Measurements from ENCODE around the gene ZNHIT3.
"Not testable (repeated sequence)": the region's sequence is repeated elsewhere in the genome, so short reads cannot be mapped to it uniquely, and the experiment has no call there.

The ZNHIT3 gene

GRCh38 chr17:36498560-36499300, 12.2 kb downstream of the ZNHIT3 start:
- Mint-ChIP-seq H3K27ac (peak overlapping the region; percentile 74), H3K36me3 (ENCODE audit: low read depth) (peaks cover 93% of the 10 kb centered on the region), H3K9me3 (no peaks in the 10 kb centered on the region), H3K4me3 (no peak overlapping the region), H3K27me3 (no peaks in the 10 kb centered on the region), H3K4me1 (ENCODE audit: low read depth) (peaks cover 9% of the 10 kb centered on the region)
- DNase-seq: no peak

- peaks cover 8% of the 10 kb centered on the region for H3K4me1 Mint-ChIP-seq (ENCODE audit: low read depth)
- H3K4me3 Mint-ChIP-seq: no peak overlapping the region
- DNase-seq: no peak
- no peaks in the 10 kb centered on the region for H3K27me3 Mint-ChIP-seq
- H3K36me3 Mint-ChIP-seq (ENCODE audit: low read depth): peaks cover 95% of the 10 kb centered on the region
- no peaks in the 10 kb centered on the region for H3K9me3 Mint-ChIP-seq
- H3K27ac Mint-ChIP-seq: no peak overlapping the region
Measured at GRCh38 chr17:36500745-36501225, 14.3 kb downstream of the ZNHIT3 start.

GRCh38 chr17:36501351-36501750, 14.9 kb downstream of the ZNHIT3 start:
- Mint-ChIP-seq H3K27me3 (no peaks in the 10 kb centered on the region), H3K4me3 (no peak overlapping the region), H3K36me3 (ENCODE audit: low read depth) (peaks cover 95% of the 10 kb centered on the region), H3K4me1 (ENCODE audit: low read depth) (peaks cover 8% of the 10 kb centered on the region), H3K9me3 (no peaks in the 10 kb centered on the region), H3K27ac (no peak overlapping the region)
- DNase-seq: no peak

GRCh38 chr17:36501963-36502362, 15.5 kb downstream of the ZNHIT3 start:
- Mint-ChIP-seq H3K4me1 (ENCODE audit: low read depth) (peaks cover 8% of the 10 kb centered on the region), H3K4me3 (no peak overlapping the region), H3K9me3 (no peaks in the 10 kb centered on the region), H3K27me3 (no peaks in the 10 kb centered on the region), H3K36me3 (ENCODE audit: low read depth) (peaks cover 95% of the 10 kb centered on the region), H3K27ac (peak overlapping the region; percentile 42)
- DNase-seq: no peak

GRCh38 chr17:36503456-36504155, 17.1 kb downstream of the ZNHIT3 start:
- Mint-ChIP-seq H3K27ac (peak overlapping the region; percentile 50), H3K4me3 (no peak overlapping the region), H3K9me3 (no peaks in the 10 kb centered on the region), H3K36me3 (ENCODE audit: low read depth) (peaks cover 96% of the 10 kb centered on the region), H3K4me1 (ENCODE audit: low read depth) (peaks cover 8% of the 10 kb centered on the region), H3K27me3 (no peaks in the 10 kb centered on the region)
- no peak for DNase-seq

GRCh38 chr17:36504156-36504545, 17.7 kb downstream of the ZNHIT3 start:
- Mint-ChIP-seq H3K36me3 (ENCODE audit: low read depth) (peaks cover 96% of the 10 kb centered on the region), H3K27me3 (no peaks in the 10 kb centered on the region), H3K9me3 (no peaks in the 10 kb centered on the region), H3K27ac (no peak overlapping the region), H3K4me1 (ENCODE audit: low read depth) (peaks cover 8% of the 10 kb centered on the region), H3K4me3 (no peak overlapping the region)
- no peak for DNase-seq

GRCh38 chr17:36505171-36505570, 18.7 kb downstream of the ZNHIT3 start:
- no peak overlapping the region for H3K4me3 Mint-ChIP-seq
- peaks cover 8% of the 10 kb centered on the region for H3K4me1 Mint-ChIP-seq (ENCODE audit: low read depth)
- peaks cover 97% of the 10 kb centered on the region for H3K36me3 Mint-ChIP-seq (ENCODE audit: low read depth)

GRCh38 chr17:36506249-36506826, 19.9 kb downstream of the ZNHIT3 start:
- no peak overlapping the region for H3K4me3 Mint-ChIP-seq
- H3K27ac Mint-ChIP-seq: no peak overlapping the region
- H3K36me3 Mint-ChIP-seq (ENCODE audit: low read depth): peaks cover 98% of the 10 kb centered on the region
- no peaks in the 10 kb centered on the region for H3K27me3 Mint-ChIP-seq
- peaks cover 8% of the 10 kb centered on the region for H3K4me1 Mint-ChIP-seq (ENCODE audit: low read depth)
- peak; percentile 25 for DNase-seq
- H3K9me3 Mint-ChIP-seq: no peaks in the 10 kb centered on the region

More at GRCh38 chr17:36505171-36505570, 18.7 kb downstream of the ZNHIT3 start:
- Mint-ChIP-seq H3K9me3 (no peaks in the 10 kb centered on the region), H3K27me3 (no peaks in the 10 kb centered on the region), H3K27ac (no peak overlapping the region)
- DNase-seq: peak; percentile 16

GRCh38 chr17:36506831-36507230, 20.4 kb downstream of the ZNHIT3 start:
- Mint-ChIP-seq H3K4me3 (no peak overlapping the region), H3K27me3 (no peaks in the 10 kb centered on the region), H3K9me3 (no peaks in the 10 kb centered on the region), H3K4me1 (ENCODE audit: low read depth) (peaks cover 8% of the 10 kb centered on the region), H3K27ac (no peak overlapping the region), H3K36me3 (ENCODE audit: low read depth) (peaks cover 99% of the 10 kb centered on the region)
- peak; percentile 14 for DNase-seq

GRCh38 chr17:36507266-36507665, 20.8 kb downstream of the ZNHIT3 start:
- Mint-ChIP-seq H3K4me1 (ENCODE audit: low read depth) (peaks cover 8% of the 10 kb centered on the region), H3K27me3 (no peaks in the 10 kb centered on the region), H3K9me3 (no peaks in the 10 kb centered on the region), H3K27ac (no peak overlapping the region), H3K36me3 (ENCODE audit: low read depth) (peaks cover 100% of the 10 kb centered on the region), H3K4me3 (no peak overlapping the region)
- peak; percentile 11 for DNase-seq

- not testable (repeated sequence) for H3K4me3 Mint-ChIP-seq; DNase-seq; H3K9me3 Mint-ChIP-seq; H3K27ac Mint-ChIP-seq; H3K27me3 Mint-ChIP-seq; H3K4me1 Mint-ChIP-seq (ENCODE audit: low read depth)
- H3K36me3 Mint-ChIP-seq (ENCODE audit: low read depth): peaks cover 100% of the 10 kb centered on the region
Measured at GRCh38 chr17:36508439-36508838, 22.0 kb downstream of the ZNHIT3 start.

GRCh38 chr17:36509272-36509985, 22.9 kb downstream of the ZNHIT3 start:
- Mint-ChIP-seq H3K4me3 (no peak overlapping the region), H3K36me3 (ENCODE audit: low read depth) (peaks cover 100% of the 10 kb centered on the region), H3K4me1 (ENCODE audit: low read depth) (no peaks in the 10 kb centered on the region), H3K9me3 (no peaks in the 10 kb centered on the region), H3K27me3 (no peaks in the 10 kb centered on the region), H3K27ac (no peak overlapping the region)
- peak; percentile 25 for DNase-seq

- H3K4me3 Mint-ChIP-seq: no peak overlapping the region
- H3K27ac Mint-ChIP-seq: peak overlapping the region; percentile 33
- peaks cover 100% of the 10 kb centered on the region for H3K36me3 Mint-ChIP-seq (ENCODE audit: low read depth)
- no peaks in the 10 kb centered on the region for H3K9me3 Mint-ChIP-seq
- no peaks in the 10 kb centered on the region for H3K27me3 Mint-ChIP-seq
- H3K4me1 Mint-ChIP-seq (ENCODE audit: low read depth): no peaks in the 10 kb centered on the region
- no peak for DNase-seq
Measured at GRCh38 chr17:36510636-36511035, 24.2 kb downstream of the ZNHIT3 start.

GRCh38 chr17:36511216-36511615, 24.7 kb downstream of the ZNHIT3 start:
- H3K4me3 Mint-ChIP-seq: no peak overlapping the region
- no peak overlapping the region for H3K27ac Mint-ChIP-seq
- no peaks in the 10 kb centered on the region for H3K9me3 Mint-ChIP-seq
- H3K36me3 Mint-ChIP-seq (ENCODE audit: low read depth): peaks cover 100% of the 10 kb centered on the region
- H3K4me1 Mint-ChIP-seq (ENCODE audit: low read depth): no peaks in the 10 kb centered on the region
- DNase-seq: peak; percentile 20
- no peaks in the 10 kb centered on the region for H3K27me3 Mint-ChIP-seq
